ENCODE data around the gene ICE2.
"Not testable (repeated sequence)": the region's sequence is repeated elsewhere in the genome, so short reads cannot be mapped to it uniquely, and the experiment has no call there.

The ICE2 gene

GRCh38 chr15:60406513-60407414 is 72.2 kb downstream of the ICE2 start:
- DNase-seq (ENCODE audit: low spot score) = no peak

GRCh38 chr15:60405399-60405798 is 73.5 kb downstream of the ICE2 start:
- DNase-seq (ENCODE audit: low spot score) = no peak

- not testable (repeated sequence) for DNase-seq (ENCODE audit: low spot score)
These were observed 74.6 kb downstream of the ICE2 start for GRCh38 chr15:60404351-60404750.

- DNase-seq (ENCODE audit: low spot score) = no peak
These were observed 78.0 kb downstream of the ICE2 start for GRCh38 chr15:60400944-60401343.

GRCh38 chr15:60399931-60400330 is 79.0 kb downstream of the ICE2 start:
- no peak for DNase-seq (ENCODE audit: low spot score)

- no peak for DNase-seq (ENCODE audit: low spot score)
These were observed 79.6 kb downstream of the ICE2 start for GRCh38 chr15:60399246-60399915.

- no peak for DNase-seq (ENCODE audit: low spot score)
These were observed 81.0 kb downstream of the ICE2 start, which contains the start of gene ANXA2 for GRCh38 chr15:60397772-60398445. ANXA2 (minus strand) TSS chr15:60397986; CDS start chr15:60386075, 11,911 bp downstream.

GRCh38 chr15:60396958-60397771 is 81.8 kb downstream of the ICE2 start:
- DNase-seq (ENCODE audit: low spot score) = no peak

- no peak for DNase-seq (ENCODE audit: low spot score)
These were observed 82.4 kb downstream of the ICE2 start for GRCh38 chr15:60396560-60396957.

- no peak for DNase-seq (ENCODE audit: low spot score)
These were observed 82.8 kb downstream of the ICE2 start for GRCh38 chr15:60396100-60396499.

- DNase-seq (ENCODE audit: low spot score) = no peak
These were observed 83.5 kb downstream of the ICE2 start for GRCh38 chr15:60395276-60396011.

GRCh38 chr15:60394689-60395097 is 84.2 kb downstream of the ICE2 start:
- no peak for DNase-seq (ENCODE audit: low spot score)

- DNase-seq (ENCODE audit: low spot score) = no peak
These were observed 85.8 kb downstream of the ICE2 start for GRCh38 chr15:60392986-60393790.

GRCh38 chr15:60392601-60392985 is 86.3 kb downstream of the ICE2 start:
- no peak for DNase-seq (ENCODE audit: low spot score)

GRCh38 chr15:60391722-60392315 is 87.1 kb downstream of the ICE2 start:
- DNase-seq (ENCODE audit: low spot score) = no peak

GRCh38 chr15:60390871-60391501 is 88.0 kb downstream of the ICE2 start:
- DNase-seq (ENCODE audit: low spot score) = no peak

- no peak for DNase-seq (ENCODE audit: low spot score)
These were observed 88.7 kb downstream of the ICE2 start for GRCh38 chr15:60390231-60390630.

GRCh38 chr15:60389261-60390077 is 89.5 kb downstream of the ICE2 start:
- no peak for DNase-seq (ENCODE audit: low spot score)
